Liver (tissue), 9 donors: ENCODE measurements around the gene CDK15. TPM values are rescaled to one million over a fixed set of nuclear protein-coding genes. Genes with fewer than 3 reads are reported as not detected.

Experiments used
- DNase-seq: peaks from one replicate; pipeline ENCODE4 v3.0.0-alpha.2; 2017; ENCODE audit warnings: low spot score
- H3K27ac ChIP-seq, 2 donors: one replicate each; pipeline ENCODE4 v1.7.0; 2013; ENCODE audit warnings: inconsistent platforms in 2 of 2, low read length in 2 of 2, control low read depth in 1 of 2, low read depth in 1 of 2, mild to moderate bottlenecking in 1 of 2
- H3K27me3 ChIP-seq, 4 donors: one replicate each; pipeline versions ENCODE4 v1.6.1 to v1.7.0; 2013; ENCODE audit warnings: low read length in 3 of 4, inconsistent platforms in 1 of 4, mild to moderate bottlenecking in 1 of 4, moderate library complexity in 1 of 4; ENCODE audit not compliant: control insufficient read depth in 4 of 4, insufficient read depth in 4 of 4
- H3K36me3 ChIP-seq, 4 donors: one replicate each; pipeline versions ENCODE4 v1.6.1 to v1.7.0; 2013; ENCODE audit warnings: low read length in 3 of 4, mild to moderate bottlenecking in 3 of 4, low read depth in 1 of 4, moderate library complexity in 1 of 4; ENCODE audit not compliant: control insufficient read depth in 4 of 4, insufficient read depth in 3 of 4
- H3K4me1 ChIP-seq, 4 donors: one replicate each; pipeline versions ENCODE4 v1.6.1 to v1.7.0; 2013; ENCODE audit warnings: low read length in 3 of 4, mild to moderate bottlenecking in 3 of 4, moderate library complexity in 1 of 4; ENCODE audit not compliant: control insufficient read depth in 4 of 4, insufficient read depth in 4 of 4
- H3K4me3 ChIP-seq, 3 donors: one replicate each; pipeline versions ENCODE4 v1.6.1 to v1.7.0; 2013; ENCODE audit warnings: low read length in 3 of 3, control low read depth in 1 of 3, low read depth in 1 of 3, mild to moderate bottlenecking in 1 of 3
- H3K9ac ChIP-seq, 2 donors: one replicate each; pipeline ENCODE4 v1.7.0; 2013; ENCODE audit warnings: low read length in 2 of 2, mild to moderate bottlenecking in 2 of 2, moderate library complexity in 2 of 2, control low read depth in 1 of 2, low read depth in 1 of 2
- H3K9me3 ChIP-seq, 4 donors: one replicate each; pipeline versions ENCODE4 v1.6.1 to v1.7.0; 2013; ENCODE audit warnings: low read length in 3 of 4; ENCODE audit not compliant: control insufficient read depth in 4 of 4
- ATF3 ChIP-seq: IDR thresholded peaks from 2 replicates; pipeline ENCODE4 v1.6.1; 2016; ENCODE audit warnings: antibody characterized with exemption
- CTCF ChIP-seq: fragments of 150-350 bp; IDR thresholded peaks from 2 replicates; pipeline ENCODE4 v1.5.1; 2017; ENCODE audit warnings: improper control_type of control experiment, low read depth, low read length; ENCODE audit not compliant: missing input control
- EGR1 ChIP-seq, 2 donors: IDR thresholded peaks; 2 replicates each; pipeline ENCODE4 v1.6.1; 2016 to 2018; ENCODE audit warnings: antibody characterized with exemption in 2 of 2, low read depth in 2 of 2
- FOXA1 ChIP-seq: IDR thresholded peaks from 2 replicates; pipeline ENCODE4 v1.6.1; 2016; ENCODE audit warnings: antibody characterized with exemption
- FOXA2 ChIP-seq: IDR thresholded peaks from 2 replicates; pipeline ENCODE4 v1.6.1; 2016; ENCODE audit warnings: antibody characterized with exemption
- GABPA ChIP-seq, 2 donors: IDR thresholded peaks in 1 of 2; conservative IDR thresholded peaks in 1 of 2; 2 replicates each; pipeline ENCODE4 v1.6.1; 2016; ENCODE audit warnings: antibody characterized with exemption in 2 of 2, mild to moderate bottlenecking in 1 of 2, moderate library complexity in 1 of 2
- HNF4A ChIP-seq, 2 donors: conservative IDR thresholded peaks; 2 replicates each; pipeline ENCODE4 v1.6.1; 2016; ENCODE audit warnings: antibody characterized with exemption in 2 of 2, mild to moderate bottlenecking in 2 of 2
- HNF4G ChIP-seq: IDR thresholded peaks from 2 replicates; pipeline ENCODE4 v1.6.1; 2016; ENCODE audit warnings: antibody characterized with exemption
- JUND ChIP-seq, 2 donors: IDR thresholded peaks; 2 replicates each; pipeline ENCODE4 v1.6.1; 2016; ENCODE audit warnings: antibody characterized with exemption in 2 of 2
- MAX ChIP-seq: IDR thresholded peaks from 2 replicates; pipeline ENCODE4 v1.6.1; 2016; ENCODE audit warnings: antibody characterized with exemption
- NR2F2 ChIP-seq: IDR thresholded peaks from 2 replicates; pipeline ENCODE4 v1.6.1; 2016; ENCODE audit warnings: antibody characterized with exemption
- RAD21 ChIP-seq, 2 donors: IDR thresholded peaks; 2 replicates each; pipeline ENCODE4 v1.6.1; 2016; ENCODE audit warnings: antibody characterized with exemption in 2 of 2, mild to moderate bottlenecking in 2 of 2
- REST ChIP-seq: IDR thresholded peaks from 2 replicates; pipeline ENCODE4 v1.6.1; 2016; ENCODE audit warnings: antibody characterized with exemption, mild to moderate bottlenecking
- RXRA ChIP-seq, 2 donors: IDR thresholded peaks; 2 replicates each; pipeline ENCODE4 v1.6.1; 2017 to 2018; ENCODE audit warnings: antibody characterized with exemption in 2 of 2, mild to moderate bottlenecking in 1 of 2
- SP1 ChIP-seq: IDR thresholded peaks from 2 replicates; pipeline ENCODE4 v1.6.1; 2018; ENCODE audit warnings: antibody characterized with exemption, mild to moderate bottlenecking
- TAF1 ChIP-seq: conservative IDR thresholded peaks from 2 replicates; pipeline ENCODE4 v1.6.1; 2016; ENCODE audit warnings: antibody characterized with exemption, mild to moderate bottlenecking
- YY1 ChIP-seq: IDR thresholded peaks from 2 replicates; pipeline ENCODE4 v1.6.1; 2016; ENCODE audit warnings: antibody characterized with exemption, mild to moderate bottlenecking
- ZBTB33 ChIP-seq: IDR thresholded peaks from 2 replicates; pipeline ENCODE4 v1.6.1; 2016; ENCODE audit warnings: antibody characterized with exemption
- WGBS: extraction: QIAGEN DNeasy Blood & Tissue Kit; methylation state at CpG from one replicate; pipeline ENCODE4 v1.1.7; 2013; 5-methylcytosine and 5-hydroxymethylcytosine counted together
- polyA plus RNA-seq, 2 donors: library from polyadenylated mRNA; stranded (reverse) in 1 of 2; unstranded in 1 of 2; fragments of 200-250 nt in 1 of 2; fragments of >200 nt in 1 of 2; fragmentation: Nextera tagmentation in 1 of 2; extraction: Ambion mirVana in 1 of 2; gene quantifications; one replicate each; pipeline versions ENCODE4 v1.2.1 to v1.2.3, GENCODE V29; 2013 to 2015
- total RNA-seq, 2 donors: library from RNA; depleted of rRNA; stranded (reverse); fragments of >200 nt; gene quantifications; one replicate each; pipeline ENCODE4 v1.2.3, GENCODE V29; 2014
- donor health status: healthy.
- donor health status: healthy.
- donor health status: healthy.
- donor health status: healthy.
- donor health status: healthy.

CDK15 gene
- total and polyA plus RNA-seq, 4 donors, result under 0.01 to 0.47 (median 0.06) TPM; not detected in 1

- TF ChIP-seq MAX (no peak), EGR1 (IDR thresholded peaks at IDR 0.05; ENCODE audit: low read depth in 2 of 2) (no peak), RAD21 (IDR thresholded peaks at IDR 0.05) (no peak), GABPA (IDR thresholded peaks at IDR 0.05 in 1 of 2, conservative IDR thresholded peaks at IDR 0.05 in 1 of 2) (no peak), HNF4G (no peak), YY1 (no peak), FOXA2 (no peak), FOXA1 (no peak), HNF4A (conservative IDR thresholded peaks at IDR 0.05) (no peak), RXRA (IDR thresholded peaks at IDR 0.05) (no peak), TAF1 (no peak)
These were observed 49.0 kb downstream of the CDK15 start (continued) for GRCh38 chr2:201855356-201855755.

GRCh38 chr2:201857326-201857725, 51.0 kb downstream of the CDK15 start:
- no peaks in the 10 kb centered on the region for H3K4me1 ChIP-seq
- TF ChIP-seq RXRA (IDR thresholded peaks at IDR 0.05) (no peak), FOXA2 (no peak), GABPA (IDR thresholded peaks at IDR 0.05 in 1 of 2, conservative IDR thresholded peaks at IDR 0.05 in 1 of 2) (no peak), RAD21 (IDR thresholded peaks at IDR 0.05) (no peak), JUND (IDR thresholded peaks at IDR 0.05) (no peak), ATF3 (no peak), HNF4G (no peak), CTCF (no peak), NR2F2 (no peak), EGR1 (IDR thresholded peaks at IDR 0.05; ENCODE audit: low read depth in 2 of 2) (no peak)
- 98% methylated on average over 2 of the region's 2 CpGs for WGBS
- H3K9ac ChIP-seq, result no peak overlapping the region
- no peak overlapping the region for H3K27ac ChIP-seq
- no peaks in the 10 kb centered on the region for H3K27me3 ChIP-seq
- H3K9me3 ChIP-seq, result no peaks in the 10 kb centered on the region
- no peaks in the 10 kb centered on the region for H3K36me3 ChIP-seq
- no peak overlapping the region for H3K4me3 ChIP-seq
- DNase-seq, result no peak

- 39% methylated on average over 16 of the region's 16 CpGs for WGBS
- Histone ChIP-seq H3K4me3 (no peak overlapping the region), H3K4me1 (no peaks in the 10 kb centered on the region), H3K9me3 (no peaks in the 10 kb centered on the region), H3K27ac (no peak overlapping the region), H3K36me3 (no peaks in the 10 kb centered on the region), H3K27me3 (no peaks in the 10 kb centered on the region), H3K9ac (no peak overlapping the region)
- DNase-seq, result no peak
- no peak for TF ChIP-seq REST
- no peak for TF ChIP-seq MAX
- TF ChIP-seq YY1, result no peak
- no peak for TF ChIP-seq ZBTB33
- no peak for TF ChIP-seq JUND (IDR thresholded peaks at IDR 0.05)
- no peak for TF ChIP-seq CTCF
- no peak for TF ChIP-seq EGR1 (IDR thresholded peaks at IDR 0.05; ENCODE audit: low read depth in 2 of 2)
- TF ChIP-seq TAF1, result no peak
- TF ChIP-seq NR2F2, result no peak
- no peak for TF ChIP-seq RAD21 (IDR thresholded peaks at IDR 0.05)
- TF ChIP-seq SP1, result no peak
- TF ChIP-seq FOXA1, result no peak
These were observed 52.2 kb downstream of the CDK15 start for GRCh38 chr2:201858281-201859184.
